Loucy (cell line): ENCODE measurements around the gene SGIP1.

Experiments
- EZH2phosphoT487 ChIP-seq: fragments of 200-600 bp; IDR thresholded peaks from 2 replicates; pipeline ENCODE4 v1.6.1; 2018; ENCODE audit warnings: antibody characterized with exemption, mild to moderate bottlenecking, moderate library complexity, borderline replicate concordance
- TF ChIP-seq, protein P1 (sequence below): fragments of 200-600 bp; sonication (generic); conservative IDR thresholded peaks from 2 replicates; pipeline ENCODE4 v1.5.1; 2014; ENCODE audit warnings: mild to moderate bottlenecking, antibody characterized with exemption, low read length

DNA sequence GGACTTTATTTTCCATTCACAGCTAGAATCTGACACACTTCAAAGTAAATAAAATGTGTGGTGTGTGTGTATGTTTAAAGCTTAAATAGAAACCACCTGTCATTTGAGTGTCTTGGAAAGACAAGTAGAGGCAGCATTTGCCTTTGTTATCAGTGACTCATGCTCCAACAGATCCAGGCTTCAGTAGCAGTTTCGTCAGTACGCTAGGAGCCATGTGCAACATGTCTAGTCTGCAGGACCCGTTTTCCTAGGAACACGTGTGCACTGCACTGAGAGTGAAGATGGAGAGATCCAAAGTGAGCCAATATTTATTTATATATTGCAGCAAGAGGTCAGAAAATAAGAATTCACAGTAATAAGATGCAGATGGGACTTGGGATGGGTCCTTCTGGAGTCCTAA lies 41.8 kb downstream of the SGIP1 start:
- TF ChIP-seq, protein P1, sequence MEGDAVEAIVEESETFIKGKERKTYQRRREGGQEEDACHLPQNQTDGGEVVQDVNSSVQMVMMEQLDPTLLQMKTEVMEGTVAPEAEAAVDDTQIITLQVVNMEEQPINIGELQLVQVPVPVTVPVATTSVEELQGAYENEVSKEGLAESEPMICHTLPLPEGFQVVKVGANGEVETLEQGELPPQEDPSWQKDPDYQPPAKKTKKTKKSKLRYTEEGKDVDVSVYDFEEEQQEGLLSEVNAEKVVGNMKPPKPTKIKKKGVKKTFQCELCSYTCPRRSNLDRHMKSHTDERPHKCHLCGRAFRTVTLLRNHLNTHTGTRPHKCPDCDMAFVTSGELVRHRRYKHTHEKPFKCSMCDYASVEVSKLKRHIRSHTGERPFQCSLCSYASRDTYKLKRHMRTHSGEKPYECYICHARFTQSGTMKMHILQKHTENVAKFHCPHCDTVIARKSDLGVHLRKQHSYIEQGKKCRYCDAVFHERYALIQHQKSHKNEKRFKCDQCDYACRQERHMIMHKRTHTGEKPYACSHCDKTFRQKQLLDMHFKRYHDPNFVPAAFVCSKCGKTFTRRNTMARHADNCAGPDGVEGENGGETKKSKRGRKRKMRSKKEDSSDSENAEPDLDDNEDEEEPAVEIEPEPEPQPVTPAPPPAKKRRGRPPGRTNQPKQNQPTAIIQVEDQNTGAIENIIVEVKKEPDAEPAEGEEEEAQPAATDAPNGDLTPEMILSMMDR = no peak
- no peak for TF ChIP-seq EZH2phosphoT487
